Pancreas (tissue), 10 donors: ENCODE data around the gene KDM1A. TPM values are rescaled to one million over a fixed set of nuclear protein-coding genes. Genes with fewer than 3 reads are reported as not detected.

Experiments used
- ATAC-seq, 4 donors: fragments of 200-7000 bp; cut with Tn5 transposase; one replicate each; pipeline versions ENCODE4 v1.8.0 to v1.9.1; 2020; ENCODE audit warnings: mild to moderate bottlenecking in 4 of 4, moderate library complexity in 4 of 4
- DNase-seq, 6 donors: peaks; one replicate each; pipeline ENCODE4 v3.0.0-alpha.2; 2020
- FAIRE-seq: peaks from 2 replicates; lab custom pipeline; 2012; peaks lifted over from hg19 to GRCh38; lab: Jason Lieb, UNC
- H3K27ac ChIP-seq, 4 donors: fragments of 200-600 bp; sonication (generic); 1 replicate in 3 of 4; 2 replicates in 1 of 4; pipeline versions ENCODE4 v1.5.0 to v1.8.0; 2020
- H3K27me3 ChIP-seq, 4 donors: fragments of 200-600 bp; one replicate each; pipeline ENCODE4 v1.8.0; 2021
- H3K36me3 ChIP-seq, 3 donors: fragments of 200-600 bp; sonication (generic) in 1 of 3; one replicate each; pipeline versions ENCODE4 v1.5.0 to v1.8.0; 2020 to 2021
- H3K4me1 ChIP-seq, 3 donors: fragments of 200-600 bp; one replicate each; pipeline ENCODE4 v1.8.0; 2021
- H3K4me3 ChIP-seq, 4 donors: fragments of 200-600 bp; sonication (generic) in 2 of 4; one replicate each; pipeline versions ENCODE4 v1.5.0 to v1.8.0; 2020 to 2021
- H3K9me3 ChIP-seq, 4 donors: fragments of 200-600 bp; one replicate each; pipeline ENCODE4 v1.8.0; 2021
- WGBS, 2 donors: extraction: QIAGEN DNeasy Blood & Tissue Kit; methylation state at CpG; one replicate each; pipeline ENCODE4 v1.1.7; 2013; 5-methylcytosine and 5-hydroxymethylcytosine counted together
- intact Hi-C, 3 donors: fragments of 100-400 bp; cut with DNase I; formaldehyde crosslinking; loops; one replicate each; pipeline versions ENCODE4 v1.11.1 to v1.14.2; 2022
- polyA plus RNA-seq, 2 donors: library from polyadenylated mRNA; stranded (reverse); fragments of 200-250 nt; gene quantifications; one replicate each; pipeline ENCODE4 v1.2.3, GENCODE V29; 2013
- total RNA-seq, 6 donors: library from RNA; stranded (reverse); fragmentation: NEBNext Ultra II Directional in 4 of 6; extraction: Animal tissue kit (Norgen Biotek cat#: 25700) in 4 of 6; gene quantifications; one replicate each; pipeline versions ENCODE4 v1.2.1 to v1.2.4, GENCODE V29; 2021 to 2023
- TF ChIP-seq, protein P1 (sequence below), 4 donors: fragments of 200-600 bp; sonication (generic) in 3 of 4; IDR thresholded peaks; one replicate each; pipeline versions ENCODE4 v1.5.0 to v1.8.0; 2021; ENCODE audit warnings: antibody characterized with exemption in 4 of 4
- donor health status: healthy with polysubstance abuse.
- donor health status: DM: no; HTN: no; CAD: no; lungs with moderate emphysema.
- donor health status: DM: no; HTN: no; CAD: no.
- donor health status: control.
- donor health status: control.
- donor health status: Bipolar disorder and iron deficiency.
- donor health status: DM: yes; HTN: yes; CAD: no.
- donor health status: DM: no; HTN: no; CAD: no.
- donor health status: DM: no; HTN: no; CAD: no.
- donor health status: DM: yes; HTN: yes; CAD: no.

The KDM1A gene
- total and polyA plus RNA-seq, 8 donors, result 13.7 to 31.9 (median 22.9) TPM

DNA sequence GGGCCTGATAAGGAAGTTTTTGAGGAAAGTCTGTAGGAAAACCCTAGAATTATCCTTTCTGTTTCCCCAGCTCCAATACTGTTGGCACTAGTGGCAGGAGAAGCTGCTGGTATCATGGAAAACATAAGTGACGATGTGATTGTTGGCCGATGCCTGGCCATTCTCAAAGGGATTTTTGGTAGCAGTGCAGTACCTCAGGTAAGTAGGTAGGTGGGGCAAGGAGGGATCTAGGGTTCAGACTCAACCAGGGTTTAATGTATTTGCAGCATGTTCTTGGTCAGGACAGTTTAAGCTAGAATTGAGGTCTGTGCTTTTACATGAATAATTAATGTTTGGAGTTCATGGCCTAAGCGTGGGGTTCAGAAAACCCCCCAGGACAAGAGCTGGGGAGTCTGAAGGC, 62.1 kb downstream of the KDM1A start:
- no peaks in the 10 kb centered on the region for H3K27me3 ChIP-seq
- TF ChIP-seq, protein P1, sequence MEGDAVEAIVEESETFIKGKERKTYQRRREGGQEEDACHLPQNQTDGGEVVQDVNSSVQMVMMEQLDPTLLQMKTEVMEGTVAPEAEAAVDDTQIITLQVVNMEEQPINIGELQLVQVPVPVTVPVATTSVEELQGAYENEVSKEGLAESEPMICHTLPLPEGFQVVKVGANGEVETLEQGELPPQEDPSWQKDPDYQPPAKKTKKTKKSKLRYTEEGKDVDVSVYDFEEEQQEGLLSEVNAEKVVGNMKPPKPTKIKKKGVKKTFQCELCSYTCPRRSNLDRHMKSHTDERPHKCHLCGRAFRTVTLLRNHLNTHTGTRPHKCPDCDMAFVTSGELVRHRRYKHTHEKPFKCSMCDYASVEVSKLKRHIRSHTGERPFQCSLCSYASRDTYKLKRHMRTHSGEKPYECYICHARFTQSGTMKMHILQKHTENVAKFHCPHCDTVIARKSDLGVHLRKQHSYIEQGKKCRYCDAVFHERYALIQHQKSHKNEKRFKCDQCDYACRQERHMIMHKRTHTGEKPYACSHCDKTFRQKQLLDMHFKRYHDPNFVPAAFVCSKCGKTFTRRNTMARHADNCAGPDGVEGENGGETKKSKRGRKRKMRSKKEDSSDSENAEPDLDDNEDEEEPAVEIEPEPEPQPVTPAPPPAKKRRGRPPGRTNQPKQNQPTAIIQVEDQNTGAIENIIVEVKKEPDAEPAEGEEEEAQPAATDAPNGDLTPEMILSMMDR (IDR thresholded peaks at IDR 0.05), result no peak
- no peak for DNase-seq
- intact Hi-C loops, result no loop called here
- ATAC-seq, result peak in 1 of 4 donors; percentile 40
- no peak overlapping the region for H3K27ac ChIP-seq
- WGBS, 2 donors, result 89 to 97% methylated on average over 3 of the region's 3 CpGs
- no peak overlapping the region for H3K4me3 ChIP-seq
- H3K9me3 ChIP-seq, result no peaks in the 10 kb centered on the region
- H3K36me3 ChIP-seq, result peaks cover 0 to 53% (median 18%) of the 10 kb centered on the region in 3 donors
- FAIRE-seq, result no peak
- H3K4me1 ChIP-seq, result no peaks in the 10 kb centered on the region

DNA sequence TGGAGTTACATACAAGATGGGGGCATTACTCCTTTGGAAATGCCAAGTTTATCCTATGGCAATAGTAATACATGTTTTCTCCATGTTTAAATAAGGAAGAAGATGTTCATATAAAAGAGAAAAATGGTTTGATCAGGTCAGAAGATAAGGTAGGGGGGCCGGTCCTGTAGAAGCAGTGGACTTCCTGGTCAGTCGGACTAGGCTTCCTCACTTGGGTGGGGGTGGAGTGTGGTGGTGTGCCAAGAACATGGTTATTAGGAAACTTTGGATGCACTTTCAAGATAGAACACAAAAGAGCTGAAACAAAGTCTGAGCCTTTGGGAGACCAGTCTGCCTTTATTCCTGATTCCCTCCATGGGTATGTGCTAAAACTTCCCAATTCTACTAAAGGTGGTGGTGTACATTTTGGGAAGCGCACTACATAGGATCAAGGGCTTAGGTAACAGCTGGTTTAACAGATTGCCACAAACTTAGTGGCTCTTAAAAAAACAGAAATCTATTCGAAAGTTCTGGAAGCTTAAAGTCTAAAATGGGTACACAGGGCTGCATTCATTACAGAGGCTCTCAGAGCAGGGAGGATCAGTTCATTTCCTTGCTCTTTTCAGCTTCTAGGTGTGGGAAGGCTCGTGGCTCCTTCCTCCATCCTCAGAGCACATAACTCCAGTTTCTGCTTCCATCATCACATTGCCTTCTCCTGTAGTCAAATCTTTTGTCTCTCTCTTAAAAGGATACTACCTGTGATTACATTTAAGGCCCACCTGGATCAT, 64.6 kb downstream of the KDM1A start:
- WGBS, 2 donors, result 71 to 74% methylated on average over 5 of the region's 5 CpGs
- intact Hi-C loops, result no loop called here
- TF ChIP-seq, protein P1 (IDR thresholded peaks at IDR 0.05), result no peak
- DNase-seq (no peak), ATAC-seq (peak in 3 of 4 donors; percentile 21 to 52 (median 30)), FAIRE-seq (no peak)
- Histone ChIP-seq H3K9me3 (no peaks in the 10 kb centered on the region), H3K4me1 (no peaks in the 10 kb centered on the region), H3K4me3 (no peak overlapping the region), H3K36me3 (peaks cover 0 to 51% (median 12%) of the 10 kb centered on the region in 3 donors), H3K27me3 (no peaks in the 10 kb centered on the region), H3K27ac (no peak overlapping the region)

DNA sequence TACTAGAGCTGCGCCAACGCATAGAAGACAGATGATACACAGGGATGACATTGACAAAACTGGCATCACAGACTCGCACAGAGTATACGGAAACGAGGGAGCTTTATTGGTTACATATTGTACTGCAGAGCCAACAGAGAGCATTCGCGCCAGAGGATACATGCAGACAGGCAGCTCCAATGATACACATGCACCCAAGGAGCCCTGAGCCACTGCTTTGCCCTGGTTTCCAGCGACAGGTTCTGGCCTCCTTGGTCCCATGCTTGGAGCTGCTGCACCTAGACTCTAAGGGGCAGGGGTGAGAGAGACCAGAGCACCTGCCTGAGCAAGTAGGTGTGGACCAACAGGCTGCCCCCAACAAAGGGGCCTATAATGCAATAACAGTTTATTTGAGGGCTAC, 65.6 kb downstream of the KDM1A start:
- H3K9me3 ChIP-seq, result no peaks in the 10 kb centered on the region
- no peaks in the 10 kb centered on the region for H3K4me1 ChIP-seq
- DNase-seq (no peak), FAIRE-seq (no peak), ATAC-seq (no peak)
- no peak overlapping the region for H3K27ac ChIP-seq
- peaks cover 0 to 46% (median 8%) of the 10 kb centered on the region in 3 donors for H3K36me3 ChIP-seq
- TF ChIP-seq, protein P1 (IDR thresholded peaks at IDR 0.05), result no peak
- WGBS, 2 donors, result 90 to 94% methylated on average over 8 of the region's 8 CpGs
- no peaks in the 10 kb centered on the region for H3K27me3 ChIP-seq
- intact Hi-C loops, result no loop called here
- no peak overlapping the region for H3K4me3 ChIP-seq

DNA sequence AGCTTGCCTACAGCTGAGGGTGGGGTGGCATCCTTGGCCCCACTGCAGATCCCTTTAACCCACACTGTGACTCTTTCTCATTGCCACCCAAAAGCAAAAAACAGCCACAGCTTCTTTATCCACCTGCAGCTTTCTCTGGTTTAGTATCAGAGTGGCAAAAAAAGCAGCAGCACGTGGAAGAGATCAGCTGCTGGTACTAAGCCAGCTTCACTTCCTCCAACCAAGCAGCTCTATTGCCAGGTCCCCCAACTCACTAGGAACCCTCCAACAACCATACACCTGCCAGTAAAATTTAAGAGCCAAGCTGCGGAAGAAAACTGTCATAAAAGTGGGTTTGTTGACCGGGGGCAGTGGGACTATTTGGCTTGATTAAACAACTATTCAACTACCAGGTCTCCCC, 66.4 kb downstream of the KDM1A start:
- intact Hi-C loops, result no loop called here
- H3K4me3 ChIP-seq, result no peak overlapping the region
- no peaks in the 10 kb centered on the region for H3K9me3 ChIP-seq
- H3K4me1 ChIP-seq, result no peaks in the 10 kb centered on the region
- peaks cover 0 to 46% (median 7%) of the 10 kb centered on the region in 3 donors for H3K36me3 ChIP-seq
- DNase-seq (no peak), ATAC-seq (no peak), FAIRE-seq (no peak)
- 87 to 91% methylated on average over 3 of the region's 3 CpGs for WGBS, 2 donors
- no peaks in the 10 kb centered on the region for H3K27me3 ChIP-seq
- TF ChIP-seq, protein P1 (IDR thresholded peaks at IDR 0.05), result no peak
- no peak overlapping the region for H3K27ac ChIP-seq

DNA sequence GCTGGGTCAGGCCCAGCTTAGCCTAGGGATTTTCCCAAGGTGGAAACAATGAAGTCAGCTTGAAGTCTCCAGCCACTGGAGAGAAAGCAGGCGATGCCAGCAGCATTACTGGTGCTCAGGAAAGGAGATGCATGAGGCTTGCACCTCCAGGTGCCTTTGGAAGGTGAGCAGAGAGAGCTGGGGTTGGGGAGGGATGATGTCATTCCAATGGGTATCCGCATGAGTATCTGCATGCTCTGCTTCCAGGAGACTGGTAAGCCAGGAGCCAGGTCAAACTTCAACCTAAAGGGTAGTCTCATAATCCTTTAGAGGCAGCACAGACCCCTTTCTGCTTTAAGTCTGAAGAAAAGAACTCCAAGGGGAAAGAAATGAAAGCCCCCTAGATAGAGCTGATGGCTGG, 68.8 kb downstream of the KDM1A start:
- TF ChIP-seq, protein P1 (IDR thresholded peaks at IDR 0.05), result no peak
- peaks cover 0 to 39% (median 6%) of the 10 kb centered on the region in 3 donors for H3K36me3 ChIP-seq
- FAIRE-seq (no peak), ATAC-seq (no peak), DNase-seq (no peak)
- H3K4me3 ChIP-seq, result no peak overlapping the region
- no peaks in the 10 kb centered on the region for H3K4me1 ChIP-seq
- no peaks in the 10 kb centered on the region for H3K27me3 ChIP-seq
- WGBS, 2 donors, result 84 to 90% methylated on average over 2 of the region's 2 CpGs
- intact Hi-C loops, result no loop called here
- no peaks in the 10 kb centered on the region for H3K9me3 ChIP-seq
- no peak overlapping the region for H3K27ac ChIP-seq
